Neural cell (in vitro differentiated cells): ENCODE measurements around the gene WDR93.

Experiments used
- EP300 ChIP-seq: fragments of 450-650 bp; conservative IDR thresholded peaks from 2 replicates; pipeline ENCODE4 v1.6.1; 2014; ENCODE audit warnings: antibody characterized with exemption, mild to moderate bottlenecking, moderate library complexity; ENCODE audit not compliant: poor library complexity, severe bottlenecking
- EZH2 ChIP-seq: fragments of 200-600, 300-800 bp; shearing (Covaris generic), sonication (generic); IDR thresholded peaks from 2 replicates; pipeline ENCODE4 v1.6.1; 2014; ENCODE audit warnings: antibody characterized with exemption, low read length, borderline replicate concordance, mild to moderate bottlenecking; ENCODE audit not compliant: insufficient read depth, poor library complexity, severe bottlenecking
- POLR2AphosphoS5 ChIP-seq: IDR thresholded peaks from 2 replicates; pipeline ENCODE4 v1.6.1; 2012
- RAD21 ChIP-seq: fragments of 450-650 bp; conservative IDR thresholded peaks from 2 replicates; pipeline ENCODE4 v1.6.1; 2014; ENCODE audit warnings: antibody characterized with exemption, mild to moderate bottlenecking, moderate library complexity
- SMC3 ChIP-seq: fragments of 450-650 bp; conservative IDR thresholded peaks from 2 replicates; pipeline ENCODE4 v1.6.1; 2014; ENCODE audit warnings: antibody characterized with exemption, mild to moderate bottlenecking, moderate library complexity; ENCODE audit not compliant: poor library complexity
- TAF1 ChIP-seq: IDR thresholded peaks from 2 replicates; pipeline ENCODE4 v1.6.1; 2012; ENCODE audit warnings: low read depth
- TF ChIP-seq, protein P1 (sequence below): fragments of 450-650 bp; IDR thresholded peaks from 2 replicates; pipeline ENCODE4 v1.5.1; 2014; ENCODE audit warnings: antibody characterized with exemption, mild to moderate bottlenecking, moderate library complexity; ENCODE audit not compliant: poor library complexity, severe bottlenecking

DNA sequence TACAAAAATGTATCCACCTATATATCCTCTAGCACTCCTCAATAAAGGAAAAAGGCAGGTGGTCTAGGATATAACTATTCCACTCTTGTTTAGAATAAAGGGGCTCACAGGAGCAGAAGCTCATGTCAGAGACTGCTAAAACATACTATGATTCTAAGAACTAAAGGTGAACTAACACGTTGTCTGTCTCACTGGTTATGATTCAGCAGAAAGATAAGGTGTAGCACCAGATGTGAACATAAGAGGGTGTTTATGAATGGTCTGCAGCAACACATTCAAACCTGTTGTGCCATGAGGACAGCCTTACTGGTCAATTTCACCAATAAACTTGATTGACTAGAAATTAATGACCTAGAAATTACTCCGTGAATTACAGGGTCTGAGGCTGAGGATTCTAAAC, 4.6 kb upstream of the WDR93 start:
- TF ChIP-seq, protein P1, sequence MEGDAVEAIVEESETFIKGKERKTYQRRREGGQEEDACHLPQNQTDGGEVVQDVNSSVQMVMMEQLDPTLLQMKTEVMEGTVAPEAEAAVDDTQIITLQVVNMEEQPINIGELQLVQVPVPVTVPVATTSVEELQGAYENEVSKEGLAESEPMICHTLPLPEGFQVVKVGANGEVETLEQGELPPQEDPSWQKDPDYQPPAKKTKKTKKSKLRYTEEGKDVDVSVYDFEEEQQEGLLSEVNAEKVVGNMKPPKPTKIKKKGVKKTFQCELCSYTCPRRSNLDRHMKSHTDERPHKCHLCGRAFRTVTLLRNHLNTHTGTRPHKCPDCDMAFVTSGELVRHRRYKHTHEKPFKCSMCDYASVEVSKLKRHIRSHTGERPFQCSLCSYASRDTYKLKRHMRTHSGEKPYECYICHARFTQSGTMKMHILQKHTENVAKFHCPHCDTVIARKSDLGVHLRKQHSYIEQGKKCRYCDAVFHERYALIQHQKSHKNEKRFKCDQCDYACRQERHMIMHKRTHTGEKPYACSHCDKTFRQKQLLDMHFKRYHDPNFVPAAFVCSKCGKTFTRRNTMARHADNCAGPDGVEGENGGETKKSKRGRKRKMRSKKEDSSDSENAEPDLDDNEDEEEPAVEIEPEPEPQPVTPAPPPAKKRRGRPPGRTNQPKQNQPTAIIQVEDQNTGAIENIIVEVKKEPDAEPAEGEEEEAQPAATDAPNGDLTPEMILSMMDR, result no peak
- TF ChIP-seq POLR2AphosphoS5 (no peak), RAD21 (no peak), EP300 (no peak), TAF1 (no peak), SMC3 (no peak), EZH2 (no peak)
